Measurements from ENCODE around the gene TRIM66. TPM values are rescaled to one million over a fixed set of nuclear protein-coding genes. Genes with fewer than 3 reads are reported as not detected.

Gene TRIM66
- total and polyA plus RNA-seq, 2 of the 8 experiments (the other 6 are each of a cell fraction or from before 2014, with no cell fraction given), result 3.1 to 3.5 TPM

GRCh38 chr11:8665222-8665621, 17.2 kb downstream of the TRIM66 start:
- DNase-seq (ENCODE audit: low read depth in 1 of 2, low spot score in 2 of 2), result no peak
- no peak for FAIRE-seq
- Histone ChIP-seq H4K20me1 (replicated peaks in 1 of 2; ENCODE audit: control insufficient read depth in 1 of 2, insufficient read depth in 2 of 2, low read length in 2 of 2) (no peaks in the 10 kb centered on the region), H3K18ac (ENCODE audit: extremely low read depth, low read length) (no peak overlapping the region), H3K27me3 (replicated peaks in 1 of 4; ENCODE audit: control insufficient read depth in 3 of 4, extremely low read depth in 1 of 4, insufficient read depth in 3 of 4, low read length in 3 of 4) (no peaks in the 10 kb centered on the region), H3K27ac (ENCODE audit: low read depth, low read length) (no peak overlapping the region), H4K91ac (replicated peaks; ENCODE audit: insufficient read length, low read length) (no peak overlapping the region), H3K56ac (replicated peaks; ENCODE audit: insufficient read length, low read depth, low read length) (no peak overlapping the region), H2BK12ac (ENCODE audit: low read depth, low read length) (no peak overlapping the region), H3K4ac (replicated peaks; ENCODE audit: insufficient read length, low read depth, low read length) (peak overlapping the region; percentile 80), H2BK20ac (ENCODE audit: low read length) (no peak overlapping the region), H2BK120ac (replicated peaks; ENCODE audit: low read depth, low read length) (no peak overlapping the region), H3K9ac (replicated peaks in 1 of 4; ENCODE audit: extremely low read depth in 1 of 4, low read depth in 3 of 4, low read length in 3 of 4) (no peak overlapping the region), H3K9me3 (ENCODE audit: insufficient read depth in 2 of 2, low read depth in 1 of 2, low read length in 1 of 2) (no peaks in the 10 kb centered on the region), H2AK5ac (ENCODE audit: low read depth, low read length) (no peak overlapping the region), H3K79me2 (ENCODE audit: control insufficient read depth in 1 of 2, insufficient read depth in 2 of 2, low read length in 2 of 2) (no peaks in the 10 kb centered on the region), H3K36me3 (ENCODE audit: control insufficient read depth in 2 of 4, insufficient read depth in 4 of 4, low read length in 3 of 4) (no peaks in the 10 kb centered on the region; a peak in 1 of 8 replicates), H4K8ac (ENCODE audit: extremely low read depth, insufficient read depth, low read length) (no peak overlapping the region), H3K4me1 (replicated peaks in 1 of 4; ENCODE audit: control insufficient read depth in 3 of 4, insufficient read depth in 4 of 4, low read length in 3 of 4) (no peaks in the 10 kb centered on the region; a peak in 1 of 7 replicates), H3K4me3 (ENCODE audit: extremely low read depth in 1 of 4, insufficient read depth in 2 of 4, low read depth in 3 of 4, low read length in 4 of 4) (no peak overlapping the region), H3K4me2 (ENCODE audit: insufficient read depth in 1 of 2, low read depth in 2 of 2, low read length in 2 of 2) (no peak overlapping the region), H3K23me2 (ENCODE audit: low read depth, low read length) (no peaks in the 10 kb centered on the region), H2BK5ac (ENCODE audit: low read depth, low read length) (no peak overlapping the region), H3K79me1 (ENCODE audit: low read depth, low read length) (no peaks in the 10 kb centered on the region), H3K14ac (ENCODE audit: insufficient read length) (no peak overlapping the region), H4K5ac (ENCODE audit: insufficient read length, low read depth, low read length) (no peak overlapping the region), H2BK15ac (ENCODE audit: low read length) (no peak overlapping the region), H2AFZ (ENCODE audit: low read length) (no peak overlapping the region), H3K23ac (ENCODE audit: insufficient read length) (no peak overlapping the region)
- 100% methylated on average over 1 of the region's 1 CpG; no CpG with 5 or more reads in 1 of the 2 experiments for WGBS, 2 experiments (ENCODE audit: extremely low coverage in 1 of 2, insufficient coverage in 1 of 2, insufficient read length in 1 of 2, insufficient replicate concordance in 2 of 2, low coverage in 1 of 2, low lambda C conversion rate in 2 of 2, missing lambda C conversion rate in 1 of 2)
- TF ChIP-seq RNF2 (IDR thresholded peaks at IDR 0.05; ENCODE audit: borderline replicate concordance, low read depth, low read length, missing control alignments, poor library complexity, severe bottlenecking), result no peak
- TF ChIP-seq CHD1 (IDR thresholded peaks at IDR 0.05; ENCODE audit: low read depth, low read length), result no peak
- TF ChIP-seq SIX5 (IDR thresholded peaks at IDR 0.05; ENCODE audit: low read depth, low read length), result no peak
- TF ChIP-seq BACH1 (IDR thresholded peaks at IDR 0.05; ENCODE audit: low read length), result no peak
- no peak for TF ChIP-seq KDM5A (IDR thresholded peaks at IDR 0.05; ENCODE audit: low read length)
- TF ChIP-seq MAFK (IDR thresholded peaks at IDR 0.05; ENCODE audit: low read depth, low read length), result no peak
- POLR2A ChIA-PET (ENCODE audit: partially characterized antibody), result interaction anchor here (1.4 to 3.4 kb wide), 2 partner anchors 17 to 21 kb away, joined by 4 to 25 read pairs; partner anchors contain the start of genes RPL27A and TRIM66
- CTCF ChIA-PET (ENCODE audit: partially characterized antibody), result interaction anchor here (0.6 to 1.2 kb wide), 4 partner anchors 9 to 250 kb away, joined by 3 to 5 read pairs (median 4); no protein-coding TSS in a partner anchor
